Liver (tissue), 9 donors: ENCODE measurements around the gene UBAP2. TPM values are rescaled to one million over a fixed set of nuclear protein-coding genes. Genes with fewer than 3 reads are reported as not detected.

ENCODE experiments used
- DNase-seq: peaks from one replicate; pipeline ENCODE4 v3.0.0-alpha.2; 2017; ENCODE audit warnings: low spot score
- H3K27ac ChIP-seq, 2 donors: one replicate each; pipeline ENCODE4 v1.7.0; 2013; ENCODE audit warnings: inconsistent platforms in 2 of 2, low read length in 2 of 2, control low read depth in 1 of 2, low read depth in 1 of 2, mild to moderate bottlenecking in 1 of 2
- H3K27me3 ChIP-seq, 4 donors: one replicate each; pipeline versions ENCODE4 v1.6.1 to v1.7.0; 2013; ENCODE audit warnings: low read length in 3 of 4, inconsistent platforms in 1 of 4, mild to moderate bottlenecking in 1 of 4, moderate library complexity in 1 of 4; ENCODE audit not compliant: control insufficient read depth in 4 of 4, insufficient read depth in 4 of 4
- H3K36me3 ChIP-seq, 4 donors: one replicate each; pipeline versions ENCODE4 v1.6.1 to v1.7.0; 2013; ENCODE audit warnings: low read length in 3 of 4, mild to moderate bottlenecking in 3 of 4, low read depth in 1 of 4, moderate library complexity in 1 of 4; ENCODE audit not compliant: control insufficient read depth in 4 of 4, insufficient read depth in 3 of 4
- H3K4me1 ChIP-seq, 4 donors: one replicate each; pipeline versions ENCODE4 v1.6.1 to v1.7.0; 2013; ENCODE audit warnings: low read length in 3 of 4, mild to moderate bottlenecking in 3 of 4, moderate library complexity in 1 of 4; ENCODE audit not compliant: control insufficient read depth in 4 of 4, insufficient read depth in 4 of 4
- H3K4me3 ChIP-seq, 3 donors: one replicate each; pipeline versions ENCODE4 v1.6.1 to v1.7.0; 2013; ENCODE audit warnings: low read length in 3 of 3, control low read depth in 1 of 3, low read depth in 1 of 3, mild to moderate bottlenecking in 1 of 3
- H3K9ac ChIP-seq, 2 donors: one replicate each; pipeline ENCODE4 v1.7.0; 2013; ENCODE audit warnings: low read length in 2 of 2, mild to moderate bottlenecking in 2 of 2, moderate library complexity in 2 of 2, control low read depth in 1 of 2, low read depth in 1 of 2
- H3K9me3 ChIP-seq, 4 donors: one replicate each; pipeline versions ENCODE4 v1.6.1 to v1.7.0; 2013; ENCODE audit warnings: low read length in 3 of 4; ENCODE audit not compliant: control insufficient read depth in 4 of 4
- ATF3 ChIP-seq: IDR thresholded peaks from 2 replicates; pipeline ENCODE4 v1.6.1; 2016; ENCODE audit warnings: antibody characterized with exemption
- CTCF ChIP-seq: fragments of 150-350 bp; IDR thresholded peaks from 2 replicates; pipeline ENCODE4 v1.5.1; 2017; ENCODE audit warnings: improper control_type of control experiment, low read depth, low read length; ENCODE audit not compliant: missing input control
- FOXA2 ChIP-seq: IDR thresholded peaks from 2 replicates; pipeline ENCODE4 v1.6.1; 2016; ENCODE audit warnings: antibody characterized with exemption
- GABPA ChIP-seq, 2 donors: IDR thresholded peaks in 1 of 2; conservative IDR thresholded peaks in 1 of 2; 2 replicates each; pipeline ENCODE4 v1.6.1; 2016; ENCODE audit warnings: antibody characterized with exemption in 2 of 2, mild to moderate bottlenecking in 1 of 2, moderate library complexity in 1 of 2
- HNF4A ChIP-seq, 2 donors: conservative IDR thresholded peaks; 2 replicates each; pipeline ENCODE4 v1.6.1; 2016; ENCODE audit warnings: antibody characterized with exemption in 2 of 2, mild to moderate bottlenecking in 2 of 2
- HNF4G ChIP-seq: IDR thresholded peaks from 2 replicates; pipeline ENCODE4 v1.6.1; 2016; ENCODE audit warnings: antibody characterized with exemption
- JUND ChIP-seq, 2 donors: IDR thresholded peaks; 2 replicates each; pipeline ENCODE4 v1.6.1; 2016; ENCODE audit warnings: antibody characterized with exemption in 2 of 2
- NR2F2 ChIP-seq: IDR thresholded peaks from 2 replicates; pipeline ENCODE4 v1.6.1; 2016; ENCODE audit warnings: antibody characterized with exemption
- REST ChIP-seq: IDR thresholded peaks from 2 replicates; pipeline ENCODE4 v1.6.1; 2016; ENCODE audit warnings: antibody characterized with exemption, mild to moderate bottlenecking
- RXRA ChIP-seq, 2 donors: IDR thresholded peaks; 2 replicates each; pipeline ENCODE4 v1.6.1; 2017 to 2018; ENCODE audit warnings: antibody characterized with exemption in 2 of 2, mild to moderate bottlenecking in 1 of 2
- SP1 ChIP-seq: IDR thresholded peaks from 2 replicates; pipeline ENCODE4 v1.6.1; 2018; ENCODE audit warnings: antibody characterized with exemption, mild to moderate bottlenecking
- ZBTB33 ChIP-seq: IDR thresholded peaks from 2 replicates; pipeline ENCODE4 v1.6.1; 2016; ENCODE audit warnings: antibody characterized with exemption
- WGBS: extraction: QIAGEN DNeasy Blood & Tissue Kit; methylation state at CpG from one replicate; pipeline ENCODE4 v1.1.7; 2013; 5-methylcytosine and 5-hydroxymethylcytosine counted together
- polyA plus RNA-seq, 2 donors: library from polyadenylated mRNA; stranded (reverse) in 1 of 2; unstranded in 1 of 2; fragments of 200-250 nt in 1 of 2; fragments of >200 nt in 1 of 2; fragmentation: Nextera tagmentation in 1 of 2; extraction: Ambion mirVana in 1 of 2; gene quantifications; one replicate each; pipeline versions ENCODE4 v1.2.1 to v1.2.3, GENCODE V29; 2013 to 2015
- total RNA-seq, 2 donors: library from RNA; depleted of rRNA; stranded (reverse); fragments of >200 nt; gene quantifications; one replicate each; pipeline ENCODE4 v1.2.3, GENCODE V29; 2014
- donor health status: healthy.
- donor health status: healthy.
- donor health status: healthy.
- donor health status: healthy.
- donor health status: healthy.

Gene UBAP2
- total and polyA plus RNA-seq, 4 donors: 5.4 to 12.6 (median 8.3) TPM

- H3K9me3 ChIP-seq: no peaks in the 10 kb centered on the region
- H3K4me3 ChIP-seq: no peak overlapping the region
- H3K9ac ChIP-seq: no peak overlapping the region
- WGBS: 98% methylated on average over 3 of the region's 3 CpGs
- DNase-seq: no peak
- peaks cover 0 to 5% (median 3%) of the 10 kb centered on the region in 4 donors for H3K4me1 ChIP-seq
- peaks cover 3 to 16% (median 14%) of the 10 kb centered on the region in 4 donors for H3K36me3 ChIP-seq
- no peaks in the 10 kb centered on the region for H3K27me3 ChIP-seq
- H3K27ac ChIP-seq: no peak overlapping the region
- TF ChIP-seq NR2F2 (no peak), FOXA2 (no peak), SP1 (no peak), JUND (IDR thresholded peaks at IDR 0.05) (no peak), ZBTB33 (no peak), CTCF (no peak), HNF4G (no peak), HNF4A (conservative IDR thresholded peaks at IDR 0.05) (no peak)
Observed at GRCh38 chr9:33942471-33943083, 106.1 kb downstream of the UBAP2 start.

- no peaks in the 10 kb centered on the region for H3K27me3 ChIP-seq
- H3K9ac ChIP-seq: no peak overlapping the region
- no peak overlapping the region for H3K27ac ChIP-seq
- TF ChIP-seq HNF4A (conservative IDR thresholded peaks at IDR 0.05) (peak; percentile 67 to 81), REST (peak; percentile 14), JUND (IDR thresholded peaks at IDR 0.05) (no peak), SP1 (no peak), RXRA (IDR thresholded peaks at IDR 0.05) (peak in 1 of 2 donors; percentile 49), NR2F2 (no peak), GABPA (IDR thresholded peaks at IDR 0.05 in 1 of 2, conservative IDR thresholded peaks at IDR 0.05 in 1 of 2) (no peak), ATF3 (no peak)
- no peak for DNase-seq
- peaks cover 0 to 5% (median 3%) of the 10 kb centered on the region in 4 donors for H3K4me1 ChIP-seq
- peaks cover 5 to 17% (median 10%) of the 10 kb centered on the region in 4 donors for H3K36me3 ChIP-seq
- H3K9me3 ChIP-seq: no peaks in the 10 kb centered on the region
- H3K4me3 ChIP-seq: no peak overlapping the region
- 68% methylated on average over 9 of the region's 9 CpGs for WGBS
Observed at GRCh38 chr9:33939924-33940874, 108.5 kb downstream of the UBAP2 start.
